Nephron progenitor cell (in vitro differentiated cells): Measurements from ENCODE around the gene PLA2R1.

Source experiments
- DNase-seq: peaks from one replicate; pipeline ENCODE4 v3.0.0; 2021
- H3K27ac Mint-ChIP-seq: 2 replicates; pipeline ENCODE4 v1.8.0; 2021; ENCODE audit warnings: mild to moderate bottlenecking, moderate library complexity, mixed read lengths
- H3K27me3 Mint-ChIP-seq: 2 replicates; pipeline ENCODE4 v1.8.0; 2021; ENCODE audit warnings: mild to moderate bottlenecking, low read depth, mixed read lengths; ENCODE audit not compliant: poor library complexity
- H3K36me3 Mint-ChIP-seq: 2 replicates; pipeline ENCODE4 v1.8.0; 2021; ENCODE audit warnings: low read depth, mixed read lengths
- H3K4me1 Mint-ChIP-seq: 2 replicates; pipeline ENCODE4 v1.8.0; 2021; ENCODE audit warnings: mixed read lengths
- H3K4me3 Mint-ChIP-seq: 2 replicates; pipeline ENCODE4 v1.8.0; 2021; ENCODE audit warnings: mild to moderate bottlenecking, moderate library complexity, mixed read lengths
- H3K9me3 Mint-ChIP-seq: 2 replicates; pipeline ENCODE4 v1.8.0; 2021; ENCODE audit warnings: mild to moderate bottlenecking, moderate library complexity, mixed read lengths
- TF ChIP-seq, protein P1 (sequence below): fragments of 200-600 bp; sonication (generic); IDR thresholded peaks from 2 replicates; pipeline ENCODE4 v1.5.0; 2021; ENCODE audit warnings: antibody characterized with exemption

Gene PLA2R1

DNA sequence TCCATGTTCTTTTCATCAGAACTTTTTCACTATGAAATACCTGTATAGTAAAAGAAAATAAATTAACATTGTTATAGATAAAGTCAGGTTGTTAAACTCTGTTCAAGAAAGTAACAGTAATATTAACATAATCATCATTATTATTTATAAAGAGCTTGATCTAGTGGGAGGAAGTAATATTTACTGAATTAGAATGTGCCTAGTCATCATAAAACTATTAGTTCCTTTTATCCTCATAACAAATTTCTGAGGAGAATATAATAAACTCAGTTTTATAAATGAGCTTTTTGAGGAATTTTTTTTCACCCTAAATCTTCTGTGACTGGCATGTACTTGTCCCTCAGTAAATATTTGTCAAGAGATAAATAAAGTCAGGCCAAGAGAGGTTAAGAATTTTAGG is 78.4 kb downstream of the PLA2R1 start:
- Mint-ChIP-seq H3K27me3 (no peaks in the 10 kb centered on the region), H3K27ac (no peak overlapping the region), H3K9me3 (no peaks in the 10 kb centered on the region), H3K4me3 (no peak overlapping the region), H3K4me1 (peaks cover 15% of the 10 kb centered on the region), H3K36me3 (no peaks in the 10 kb centered on the region)
- TF ChIP-seq, protein P1, sequence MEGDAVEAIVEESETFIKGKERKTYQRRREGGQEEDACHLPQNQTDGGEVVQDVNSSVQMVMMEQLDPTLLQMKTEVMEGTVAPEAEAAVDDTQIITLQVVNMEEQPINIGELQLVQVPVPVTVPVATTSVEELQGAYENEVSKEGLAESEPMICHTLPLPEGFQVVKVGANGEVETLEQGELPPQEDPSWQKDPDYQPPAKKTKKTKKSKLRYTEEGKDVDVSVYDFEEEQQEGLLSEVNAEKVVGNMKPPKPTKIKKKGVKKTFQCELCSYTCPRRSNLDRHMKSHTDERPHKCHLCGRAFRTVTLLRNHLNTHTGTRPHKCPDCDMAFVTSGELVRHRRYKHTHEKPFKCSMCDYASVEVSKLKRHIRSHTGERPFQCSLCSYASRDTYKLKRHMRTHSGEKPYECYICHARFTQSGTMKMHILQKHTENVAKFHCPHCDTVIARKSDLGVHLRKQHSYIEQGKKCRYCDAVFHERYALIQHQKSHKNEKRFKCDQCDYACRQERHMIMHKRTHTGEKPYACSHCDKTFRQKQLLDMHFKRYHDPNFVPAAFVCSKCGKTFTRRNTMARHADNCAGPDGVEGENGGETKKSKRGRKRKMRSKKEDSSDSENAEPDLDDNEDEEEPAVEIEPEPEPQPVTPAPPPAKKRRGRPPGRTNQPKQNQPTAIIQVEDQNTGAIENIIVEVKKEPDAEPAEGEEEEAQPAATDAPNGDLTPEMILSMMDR, result no peak
- no peak for DNase-seq

DNA sequence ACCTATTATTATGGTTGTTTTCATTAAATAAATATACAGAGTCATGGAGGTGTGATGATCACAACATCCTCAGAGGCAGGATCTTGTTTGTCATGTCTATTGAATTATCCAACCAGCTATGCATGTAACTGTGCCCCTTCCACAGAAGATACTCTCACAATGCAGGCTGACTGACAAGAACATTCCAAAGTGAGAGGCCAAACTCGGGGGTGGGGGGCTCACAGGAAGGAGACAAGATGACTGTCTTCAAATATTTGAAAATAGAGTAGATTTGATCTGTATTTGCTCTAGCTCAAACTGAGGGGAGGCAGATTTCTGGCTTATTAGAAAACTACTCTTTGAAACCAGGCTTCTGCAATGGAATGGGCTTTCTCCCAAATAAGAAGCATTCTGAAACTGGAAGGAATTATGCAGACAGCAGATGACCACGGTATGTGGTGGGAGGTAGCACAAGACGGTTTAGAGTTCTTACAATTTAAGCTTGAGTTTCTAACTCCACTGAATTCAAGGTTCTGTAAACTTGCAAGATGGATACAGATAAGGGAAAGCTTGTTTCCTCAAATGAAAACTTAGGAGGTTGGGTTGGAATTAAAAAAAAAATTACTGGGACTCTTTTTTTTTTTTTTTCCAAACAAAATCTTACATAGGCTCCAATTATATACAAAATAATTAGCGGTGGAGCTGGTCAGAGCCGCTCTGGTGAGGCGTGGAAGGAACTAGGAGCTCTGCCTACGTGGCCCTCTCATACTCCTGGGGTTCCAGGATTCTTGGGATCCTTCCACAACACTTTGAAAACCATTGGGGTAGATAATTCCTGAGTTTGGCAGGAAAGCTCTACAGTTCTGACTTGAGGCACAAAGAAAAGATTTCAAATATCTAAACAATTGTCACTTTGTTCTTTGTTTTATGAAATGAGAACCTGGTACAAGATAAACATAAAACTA is 79.3 kb downstream of the PLA2R1 start:
- H3K4me1 Mint-ChIP-seq, result peaks cover 15% of the 10 kb centered on the region
- H3K27me3 Mint-ChIP-seq, result no peaks in the 10 kb centered on the region
- no peaks in the 10 kb centered on the region for H3K9me3 Mint-ChIP-seq
- H3K36me3 Mint-ChIP-seq, result no peaks in the 10 kb centered on the region
- no peak overlapping the region for H3K4me3 Mint-ChIP-seq
- no peak for DNase-seq
- no peak overlapping the region for H3K27ac Mint-ChIP-seq
- TF ChIP-seq, protein P1, result no peak

DNA sequence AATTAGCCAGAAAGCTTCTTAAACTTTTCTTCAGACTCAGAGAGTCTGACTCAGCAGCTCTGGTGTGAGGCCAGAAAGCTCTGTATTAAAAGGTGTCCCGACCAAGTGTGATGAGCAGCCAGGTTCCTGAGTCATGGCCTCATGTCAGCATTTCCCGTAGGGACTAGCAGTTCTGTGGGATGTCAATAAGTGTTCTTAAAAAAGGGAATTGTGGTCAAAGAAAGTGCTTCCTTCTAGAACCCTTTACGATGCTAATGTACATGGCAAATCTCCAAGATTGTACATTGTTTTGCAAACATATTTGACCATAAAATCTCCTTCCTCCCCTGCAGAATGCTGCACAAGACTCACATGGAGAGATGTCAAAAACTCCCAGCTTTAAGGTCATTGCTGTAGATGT is 80.1 kb downstream of the PLA2R1 start:
- H3K4me3 Mint-ChIP-seq, result no peak overlapping the region
- no peaks in the 10 kb centered on the region for H3K27me3 Mint-ChIP-seq
- no peak for DNase-seq
- TF ChIP-seq, protein P1, result no peak
- H3K9me3 Mint-ChIP-seq, result no peaks in the 10 kb centered on the region
- no peak overlapping the region for H3K27ac Mint-ChIP-seq
- no peaks in the 10 kb centered on the region for H3K36me3 Mint-ChIP-seq
- H3K4me1 Mint-ChIP-seq, result peaks cover 15% of the 10 kb centered on the region

DNA sequence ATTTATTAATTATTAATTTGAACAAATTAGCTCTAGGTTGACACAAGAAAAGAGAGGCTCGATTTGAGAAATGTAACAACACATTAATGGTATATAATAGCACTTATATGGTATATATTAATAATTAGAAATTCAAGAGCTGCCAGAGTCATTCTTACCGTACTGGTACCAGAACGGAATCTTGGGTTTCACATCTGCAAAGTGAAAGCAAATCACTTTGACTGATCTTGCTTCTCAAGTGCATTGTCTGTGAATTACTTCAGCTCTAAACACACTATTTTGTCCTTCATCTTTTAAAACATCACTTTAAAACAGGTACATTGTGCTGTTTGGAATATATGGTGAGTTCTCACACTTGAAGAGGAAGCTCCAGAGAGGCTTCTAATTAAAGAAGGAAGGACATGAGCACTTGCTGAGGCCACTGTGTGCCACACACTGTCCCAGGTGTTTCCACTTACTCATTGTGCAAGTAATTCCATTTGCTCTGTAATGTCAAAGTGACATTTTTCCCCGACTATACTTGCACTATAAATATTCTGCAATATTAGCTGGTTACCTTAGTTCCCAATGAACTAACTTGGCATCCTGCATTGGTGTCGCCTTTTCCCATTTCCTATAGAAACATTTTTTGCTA is 85.8 kb downstream of the PLA2R1 start:
- Mint-ChIP-seq H3K27me3 (no peaks in the 10 kb centered on the region), H3K4me3 (no peak overlapping the region), H3K9me3 (no peaks in the 10 kb centered on the region), H3K36me3 (no peaks in the 10 kb centered on the region), H3K27ac (no peak overlapping the region), H3K4me1 (no peaks in the 10 kb centered on the region)
- DNase-seq, result no peak
- TF ChIP-seq, protein P1, result no peak

DNA sequence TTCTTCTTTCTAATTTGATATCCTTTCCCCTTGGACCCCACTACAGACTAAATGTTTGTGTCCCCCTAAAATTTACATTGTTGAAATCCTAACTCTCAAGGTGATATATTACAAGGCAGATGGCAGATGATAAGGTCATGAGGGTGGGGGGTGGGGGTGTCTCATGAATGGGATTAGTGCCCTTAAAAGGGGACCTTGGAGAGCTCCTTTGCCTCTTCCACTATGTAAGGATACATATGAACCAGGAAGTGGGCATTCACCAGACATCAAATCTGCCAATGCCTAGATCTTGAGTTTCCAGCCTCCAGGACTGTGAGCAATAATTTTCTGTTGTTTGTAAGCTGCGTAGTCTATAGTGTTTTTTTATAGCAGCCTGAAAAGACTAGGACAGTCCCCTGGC is 89.1 kb downstream of the PLA2R1 start:
- Mint-ChIP-seq H3K36me3 (no peaks in the 10 kb centered on the region), H3K27me3 (no peaks in the 10 kb centered on the region)
- TF ChIP-seq, protein P1, result no peak

More for the DNA sequence above, 89.1 kb downstream of the PLA2R1 start:
- Mint-ChIP-seq H3K4me3 (no peak overlapping the region), H3K9me3 (no peaks in the 10 kb centered on the region), H3K4me1 (no peaks in the 10 kb centered on the region), H3K27ac (no peak overlapping the region)
- DNase-seq, result no peak
